ENCODE results near the gene MGAT5.

Gene MGAT5

DNA sequence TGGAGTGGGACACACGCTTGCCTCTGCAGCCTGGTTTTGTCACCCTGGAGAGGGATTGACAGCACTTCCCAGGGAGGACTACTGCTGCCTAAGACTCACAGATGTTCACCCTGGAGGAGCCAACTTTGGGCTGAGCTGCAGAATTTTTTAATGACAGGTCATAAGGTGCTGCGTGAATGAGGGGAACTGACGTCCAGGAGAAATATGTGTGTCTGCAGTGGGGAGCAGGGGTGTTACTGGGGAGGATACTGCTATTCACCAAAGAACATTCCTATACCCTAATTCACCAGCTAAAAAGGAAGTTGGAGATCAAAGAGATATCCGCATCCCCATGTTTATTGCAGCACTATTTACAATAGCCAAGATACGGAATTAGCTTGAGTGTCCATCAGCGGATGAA is 144.4 kb downstream of the MGAT5 start:
- DNase-seq (ENCODE audit: low spot score in 2 of 2) (no peak), ATAC-seq (replicated peaks; ENCODE audit: extremely low read depth, poor library complexity, severe bottlenecking) (no peak)
- no peak overlapping the region for H3K4me3 Mint-ChIP-seq
- H3K4me1 Mint-ChIP-seq = peaks cover 8% of the 10 kb centered on the region
- peaks cover 6% of the 10 kb centered on the region for H3K36me3 Mint-ChIP-seq (ENCODE audit: insufficient read depth)
- peak overlapping the region; percentile 31 for H3K27ac Mint-ChIP-seq (ENCODE audit: low read depth)
- H3K27me3 Mint-ChIP-seq = no peaks in the 10 kb centered on the region
- H3K9me3 Mint-ChIP-seq = no peaks in the 10 kb centered on the region

DNA sequence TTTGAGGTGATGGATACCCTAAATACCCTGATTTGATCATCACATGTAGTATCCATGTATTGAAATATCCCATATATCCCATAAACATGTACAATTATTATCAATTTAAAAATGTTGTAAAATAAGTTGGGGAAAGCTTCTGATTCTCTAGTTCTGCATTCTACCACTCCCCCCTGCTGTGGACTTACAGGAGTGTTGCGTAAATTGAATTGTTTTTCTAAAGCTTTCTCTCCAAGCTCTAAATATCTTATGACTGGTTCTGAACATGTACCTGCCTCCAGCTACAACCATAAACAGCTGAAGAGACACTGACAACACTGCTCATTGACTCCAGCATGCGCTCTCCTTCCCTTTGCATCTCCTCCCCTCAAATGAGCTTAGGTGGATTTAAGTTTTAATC is 145.2 kb downstream of the MGAT5 start:
- Mint-ChIP-seq H3K4me1 (peaks cover 8% of the 10 kb centered on the region), H3K9me3 (no peaks in the 10 kb centered on the region), H3K27me3 (no peaks in the 10 kb centered on the region), H3K4me3 (no peak overlapping the region), H3K27ac (ENCODE audit: low read depth) (no peak overlapping the region), H3K36me3 (ENCODE audit: insufficient read depth) (peaks cover 8% of the 10 kb centered on the region)
- DNase-seq (ENCODE audit: low spot score in 2 of 2) (no peak), ATAC-seq (replicated peaks; ENCODE audit: extremely low read depth, poor library complexity, severe bottlenecking) (no peak)

DNA sequence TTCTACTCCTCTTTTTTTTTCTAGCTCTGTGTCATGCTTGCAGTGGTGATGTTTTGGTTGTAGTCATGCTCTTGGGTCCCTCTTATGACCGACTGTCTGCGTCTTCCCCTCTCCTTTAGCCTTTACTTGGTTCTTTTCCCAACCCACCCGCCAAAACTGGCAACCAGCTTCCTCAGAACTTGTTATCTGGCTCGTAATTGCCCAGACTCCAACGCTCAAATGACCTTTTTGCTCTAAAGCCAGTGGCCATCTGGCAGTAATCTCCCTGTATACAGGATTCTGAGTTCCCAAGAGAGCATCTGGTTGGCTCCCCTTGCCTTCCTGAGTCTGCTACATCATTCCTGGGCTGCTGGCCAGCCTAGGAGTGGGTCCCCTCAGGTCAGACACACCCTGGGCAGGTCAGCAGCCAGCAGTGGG is 147.2 kb downstream of the MGAT5 start:
- ATAC-seq (replicated peaks; ENCODE audit: extremely low read depth, poor library complexity, severe bottlenecking) (no peak), DNase-seq (ENCODE audit: low spot score in 2 of 2) (no peak)
- H3K4me1 Mint-ChIP-seq = peaks cover 8% of the 10 kb centered on the region
- H3K27ac Mint-ChIP-seq (ENCODE audit: low read depth) = no peak overlapping the region
- no peaks in the 10 kb centered on the region for H3K9me3 Mint-ChIP-seq
- H3K27me3 Mint-ChIP-seq = no peaks in the 10 kb centered on the region
- H3K36me3 Mint-ChIP-seq (ENCODE audit: insufficient read depth) = peaks cover 13% of the 10 kb centered on the region
- H3K4me3 Mint-ChIP-seq = no peak overlapping the region

GRCh38 chr2:134401789-134402188 is 147.9 kb downstream of the MGAT5 start:
- no peak for ATAC-seq (replicated peaks; ENCODE audit: extremely low read depth, poor library complexity, severe bottlenecking)
- H3K27ac Mint-ChIP-seq (ENCODE audit: low read depth) = no peak overlapping the region
- no peaks in the 10 kb centered on the region for H3K27me3 Mint-ChIP-seq
- H3K4me1 Mint-ChIP-seq = peaks cover 8% of the 10 kb centered on the region
- H3K36me3 Mint-ChIP-seq (ENCODE audit: insufficient read depth) = peaks cover 13% of the 10 kb centered on the region
- no peaks in the 10 kb centered on the region for H3K9me3 Mint-ChIP-seq
- DNase-seq (ENCODE audit: low spot score in 2 of 2) = no peak
- H3K4me3 Mint-ChIP-seq = no peak overlapping the region

DNA sequence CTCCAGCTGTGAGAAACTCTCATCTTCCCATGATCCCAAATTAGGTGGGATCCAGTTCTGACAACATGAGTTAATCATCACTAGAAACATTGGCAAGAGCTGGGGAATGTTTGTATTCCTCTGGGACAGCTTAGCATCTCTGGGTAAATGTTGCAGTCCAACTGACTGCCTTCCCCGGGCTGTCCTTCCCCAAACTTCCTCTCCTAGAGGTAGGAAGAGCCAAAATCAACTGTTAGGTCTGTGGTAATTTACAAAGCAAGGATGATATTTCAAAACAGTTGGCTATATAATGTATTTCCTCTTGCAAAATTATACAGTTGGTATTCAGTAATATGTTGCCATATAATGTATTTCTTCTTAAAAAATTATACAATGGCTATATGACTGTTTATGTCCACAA is 148.5 kb downstream of the MGAT5 start:
- peaks cover 12% of the 10 kb centered on the region for H3K36me3 Mint-ChIP-seq (ENCODE audit: insufficient read depth)
- no peak overlapping the region for H3K4me3 Mint-ChIP-seq
- no peak overlapping the region for H3K27ac Mint-ChIP-seq (ENCODE audit: low read depth)
- peaks cover 8% of the 10 kb centered on the region for H3K4me1 Mint-ChIP-seq
- ATAC-seq (replicated peaks; ENCODE audit: extremely low read depth, poor library complexity, severe bottlenecking) (no peak), DNase-seq (ENCODE audit: low spot score in 2 of 2) (no peak)
- no peaks in the 10 kb centered on the region for H3K9me3 Mint-ChIP-seq
- H3K27me3 Mint-ChIP-seq = no peaks in the 10 kb centered on the region

GRCh38 chr2:134405611-134406081 is 151.8 kb downstream of the MGAT5 start:
- no peaks in the 10 kb centered on the region for H3K27me3 Mint-ChIP-seq
- H3K4me3 Mint-ChIP-seq = no peak overlapping the region
- no peak overlapping the region for H3K27ac Mint-ChIP-seq (ENCODE audit: low read depth)
- peaks cover 34% of the 10 kb centered on the region for H3K4me1 Mint-ChIP-seq
- H3K36me3 Mint-ChIP-seq (ENCODE audit: insufficient read depth) = peaks cover 15% of the 10 kb centered on the region
- ATAC-seq (replicated peaks; ENCODE audit: extremely low read depth, poor library complexity, severe bottlenecking) (no peak), DNase-seq (ENCODE audit: low spot score in 2 of 2) (no peak)
- no peaks in the 10 kb centered on the region for H3K9me3 Mint-ChIP-seq

- no peak for ATAC-seq (replicated peaks; ENCODE audit: extremely low read depth, poor library complexity, severe bottlenecking)
- Mint-ChIP-seq H3K9me3 (no peaks in the 10 kb centered on the region), H3K4me3 (no peak overlapping the region), H3K4me1 (peaks cover 33% of the 10 kb centered on the region), H3K27ac (ENCODE audit: low read depth) (no peak overlapping the region), H3K27me3 (no peaks in the 10 kb centered on the region), H3K36me3 (ENCODE audit: insufficient read depth) (peaks cover 15% of the 10 kb centered on the region)
- no peak for DNase-seq (ENCODE audit: low spot score in 2 of 2)
Observed at GRCh38 chr2:134406311-134406710, 152.4 kb downstream of the MGAT5 start.

GRCh38 chr2:134406736-134407135 is 152.9 kb downstream of the MGAT5 start:
- ATAC-seq (replicated peaks; ENCODE audit: extremely low read depth, poor library complexity, severe bottlenecking) (no peak), DNase-seq (ENCODE audit: low spot score in 2 of 2) (no peak)
- Mint-ChIP-seq H3K4me1 (peaks cover 37% of the 10 kb centered on the region), H3K36me3 (ENCODE audit: insufficient read depth) (peaks cover 15% of the 10 kb centered on the region), H3K27me3 (no peaks in the 10 kb centered on the region), H3K27ac (ENCODE audit: low read depth) (no peak overlapping the region), H3K9me3 (no peaks in the 10 kb centered on the region), H3K4me3 (no peak overlapping the region)

DNA sequence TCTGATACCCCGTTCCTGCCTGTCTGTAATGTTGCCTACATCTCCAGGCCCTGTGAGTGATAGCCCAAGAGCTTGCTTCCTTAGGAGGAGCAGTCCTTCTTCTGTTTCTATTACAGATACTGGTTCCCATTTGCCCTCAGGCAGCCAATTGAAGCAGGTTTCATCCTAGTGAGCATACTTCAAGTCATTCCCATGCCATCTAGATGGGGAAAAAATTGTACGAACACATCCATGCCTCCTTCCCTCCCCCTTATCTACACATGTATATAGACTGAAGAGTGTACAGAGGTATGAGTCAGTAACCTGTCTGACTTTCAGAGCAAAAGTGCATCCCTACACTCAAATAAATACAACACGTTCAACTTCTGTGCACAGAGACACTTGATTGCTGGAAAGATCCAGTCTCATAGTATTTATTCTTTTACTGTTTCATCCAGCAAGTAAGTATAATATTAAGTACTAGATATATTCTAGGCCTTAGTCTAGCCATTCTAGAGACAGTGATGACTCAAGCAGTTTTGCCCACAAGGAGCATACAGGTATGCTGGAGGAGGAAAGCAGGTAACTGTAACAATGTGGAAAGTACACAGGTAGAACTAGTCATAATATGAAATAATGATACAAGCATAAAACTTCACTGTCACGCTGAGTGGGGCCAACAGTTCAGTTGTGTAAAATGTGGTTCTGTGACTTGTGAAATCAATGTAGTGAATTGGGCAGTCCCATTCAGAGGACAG is 153.4 kb downstream of the MGAT5 start:
- Mint-ChIP-seq H3K4me1 (peaks cover 42% of the 10 kb centered on the region), H3K27me3 (no peaks in the 10 kb centered on the region), H3K4me3 (no peak overlapping the region), H3K27ac (ENCODE audit: low read depth) (no peak overlapping the region), H3K9me3 (no peaks in the 10 kb centered on the region), H3K36me3 (ENCODE audit: insufficient read depth) (peaks cover 13% of the 10 kb centered on the region)
- ATAC-seq (replicated peaks; ENCODE audit: extremely low read depth, poor library complexity, severe bottlenecking) (no peak), DNase-seq (ENCODE audit: low spot score in 2 of 2) (no peak)

- H3K27ac Mint-ChIP-seq (ENCODE audit: low read depth) = peak overlapping the region; percentile 1
- H3K4me3 Mint-ChIP-seq = no peak overlapping the region
- H3K36me3 Mint-ChIP-seq (ENCODE audit: insufficient read depth) = peaks cover 12% of the 10 kb centered on the region
- peaks cover 42% of the 10 kb centered on the region for H3K4me1 Mint-ChIP-seq
- ATAC-seq (replicated peaks; ENCODE audit: extremely low read depth, poor library complexity, severe bottlenecking) = no peak
- H3K9me3 Mint-ChIP-seq = no peaks in the 10 kb centered on the region
- DNase-seq (ENCODE audit: low spot score in 2 of 2) = no peak
- no peaks in the 10 kb centered on the region for H3K27me3 Mint-ChIP-seq
Observed at GRCh38 chr2:134408386-134408785, 154.5 kb downstream of the MGAT5 start.

DNA sequence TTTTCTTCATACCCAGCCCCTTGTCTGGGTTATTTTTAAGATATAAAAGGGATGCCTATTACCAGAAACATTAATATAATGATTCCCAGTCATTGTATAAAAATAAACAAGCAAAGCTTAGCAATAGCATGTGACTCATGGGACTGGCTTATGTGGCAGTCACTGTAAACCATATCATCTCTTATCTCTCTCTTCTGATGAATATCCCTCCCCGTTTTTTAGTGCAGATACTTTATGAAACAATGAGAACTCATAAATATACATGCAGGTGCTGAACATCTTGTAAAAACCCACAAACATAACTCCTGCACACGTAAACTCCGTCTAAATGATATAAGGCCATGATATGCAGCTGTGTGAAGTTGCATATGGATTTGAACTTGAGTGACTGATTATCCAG is 154.9 kb downstream of the MGAT5 start:
- H3K4me3 Mint-ChIP-seq = no peak overlapping the region
- peaks cover 42% of the 10 kb centered on the region for H3K4me1 Mint-ChIP-seq
- no peak for DNase-seq (ENCODE audit: low spot score in 2 of 2)
- peak overlapping the region; percentile 1 for H3K27ac Mint-ChIP-seq (ENCODE audit: low read depth)
- no peaks in the 10 kb centered on the region for H3K9me3 Mint-ChIP-seq
- no peak for ATAC-seq (replicated peaks; ENCODE audit: extremely low read depth, poor library complexity, severe bottlenecking)
- peaks cover 11% of the 10 kb centered on the region for H3K36me3 Mint-ChIP-seq (ENCODE audit: insufficient read depth)
- H3K27me3 Mint-ChIP-seq = no peaks in the 10 kb centered on the region

- Mint-ChIP-seq H3K4me3 (peak overlapping the region; percentile 26), H3K9me3 (no peaks in the 10 kb centered on the region), H3K4me1 (peaks cover 42% of the 10 kb centered on the region), H3K27ac (ENCODE audit: low read depth) (no peak overlapping the region), H3K36me3 (ENCODE audit: insufficient read depth) (peaks cover 10% of the 10 kb centered on the region), H3K27me3 (no peaks in the 10 kb centered on the region)
- DNase-seq (ENCODE audit: low spot score in 2 of 2) = no peak
- no peak for ATAC-seq (replicated peaks; ENCODE audit: extremely low read depth, poor library complexity, severe bottlenecking)
Observed at GRCh38 chr2:134410006-134410405, 156.1 kb downstream of the MGAT5 start.

GRCh38 chr2:134410831-134411231 is 157.0 kb downstream of the MGAT5 start:
- ATAC-seq (replicated peaks; ENCODE audit: extremely low read depth, poor library complexity, severe bottlenecking) (no peak), DNase-seq (ENCODE audit: low spot score in 2 of 2) (no peak)
- H3K27me3 Mint-ChIP-seq = no peaks in the 10 kb centered on the region
- no peaks in the 10 kb centered on the region for H3K9me3 Mint-ChIP-seq
- H3K4me1 Mint-ChIP-seq = peaks cover 42% of the 10 kb centered on the region
- H3K4me3 Mint-ChIP-seq = no peak overlapping the region
- peaks cover 14% of the 10 kb centered on the region for H3K36me3 Mint-ChIP-seq (ENCODE audit: insufficient read depth)
- H3K27ac Mint-ChIP-seq (ENCODE audit: low read depth) = no peak overlapping the region
